ENCODE data around the gene COL24A1.
"Not testable (repeated sequence)": the region's sequence is repeated elsewhere in the genome, so short reads cannot be mapped to it uniquely, and the experiment has no call there.

- TF ChIP-seq CTCF (optimal IDR thresholded peaks at IDR 0.05 in 1 of 3, IDR thresholded peaks at IDR 0.05 in 1 of 3, conservative IDR thresholded peaks at IDR 0.05 in 1 of 3; ENCODE audit: extremely low read depth in 1 of 3, insufficient read depth in 2 of 3, low read length in 3 of 3); EZH2 (IDR thresholded peaks at IDR 0.05; ENCODE audit: low read length): not testable (repeated sequence)
Measured at GRCh38 chr1:85777021-85777420, 379.6 kb downstream of the COL24A1 start.

Measured in keratinocyte (primary cell).